Hematopoietic multipotent progenitor cell treated with erythropoietin and hydrocortisone succinate and interleukin-3 and kit ligand, for 6 days (in vitro differentiated cells): ENCODE data around the gene NRP2.

Experiments
- DNase-seq: peaks from one replicate; pipeline ENCODE4 v3.0.0-alpha.2; 2015

The NRP2 gene

DNA sequence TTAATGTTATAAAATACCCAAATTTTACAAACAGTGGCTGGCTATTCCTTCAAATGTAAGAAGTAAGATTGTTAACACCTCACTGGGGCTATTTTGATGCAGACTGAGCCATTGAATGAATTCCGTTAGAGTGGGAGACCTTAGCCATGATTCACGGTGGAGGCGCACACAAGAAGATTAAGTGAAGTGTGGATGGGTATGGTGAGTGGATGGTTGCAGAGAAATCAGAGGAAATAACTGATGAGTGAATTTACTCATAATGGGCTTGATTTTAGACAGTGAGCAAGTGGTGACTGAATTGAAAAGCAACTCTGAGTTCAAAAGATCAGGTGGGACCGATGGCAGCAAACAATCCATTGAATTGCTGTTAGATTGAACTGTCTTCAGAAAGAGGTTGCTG lies 75.0 kb downstream of the NRP2 start:
- DNase-seq, result no peak

DNA sequence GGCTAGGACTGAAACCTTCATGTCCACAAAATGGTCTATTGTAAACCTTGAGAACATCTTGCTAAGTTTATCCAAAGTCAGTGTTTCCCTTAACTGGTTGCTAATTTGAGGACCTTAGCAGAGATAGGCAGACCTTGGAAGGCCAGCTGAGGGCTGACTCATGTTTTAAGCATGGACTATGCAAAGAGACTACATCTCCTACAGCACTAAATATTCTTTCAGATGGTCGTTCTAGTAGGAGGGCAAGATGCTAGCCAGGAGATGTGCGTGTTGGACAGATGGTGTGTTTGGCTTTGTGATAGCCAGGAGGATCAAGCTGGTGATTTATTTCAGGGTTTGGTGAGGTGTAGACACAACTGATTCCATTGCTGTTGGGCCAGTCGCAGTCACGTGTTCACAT lies 75.8 kb downstream of the NRP2 start:
- DNase-seq, result no peak

DNA sequence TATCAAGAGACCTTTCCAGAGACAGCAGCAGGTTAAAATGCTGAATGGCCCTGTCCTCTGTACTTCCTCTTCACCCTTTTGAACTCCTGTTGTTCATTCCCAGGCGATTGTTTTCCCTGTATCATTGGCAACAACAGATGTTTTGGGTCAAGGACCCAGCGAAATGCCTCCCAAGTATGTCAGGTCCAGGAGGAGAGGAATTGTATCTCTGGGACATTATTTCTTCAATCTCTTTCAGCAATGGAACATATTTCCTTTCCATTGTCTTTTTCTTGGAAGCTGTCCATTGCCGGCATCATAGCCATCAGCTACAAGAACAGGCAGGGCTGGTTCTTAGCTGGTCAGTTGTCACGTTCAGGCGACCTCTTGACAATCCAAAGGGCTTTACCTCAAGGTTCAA lies 76.2 kb downstream of the NRP2 start:
- DNase-seq, result no peak

DNA sequence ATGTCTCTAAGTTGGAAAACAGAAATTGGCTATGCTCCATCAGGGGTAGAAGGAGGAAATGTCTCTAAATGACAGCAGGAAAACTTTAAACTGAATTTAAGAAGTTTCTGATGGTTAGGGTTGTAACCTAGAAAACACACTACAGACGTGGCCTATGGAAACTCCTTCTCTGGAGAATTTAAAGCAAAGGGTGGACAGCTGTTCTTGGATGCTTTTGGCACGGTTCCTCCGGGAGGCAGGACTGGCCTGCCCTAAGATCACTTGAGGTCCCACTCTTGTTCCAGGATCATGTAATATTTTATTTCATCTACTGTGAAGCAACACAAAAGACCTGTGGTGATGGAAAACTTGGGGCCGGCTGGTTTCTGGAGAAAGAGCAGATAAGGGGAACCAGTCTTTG lies 77.0 kb downstream of the NRP2 start:
- DNase-seq, result no peak

DNA sequence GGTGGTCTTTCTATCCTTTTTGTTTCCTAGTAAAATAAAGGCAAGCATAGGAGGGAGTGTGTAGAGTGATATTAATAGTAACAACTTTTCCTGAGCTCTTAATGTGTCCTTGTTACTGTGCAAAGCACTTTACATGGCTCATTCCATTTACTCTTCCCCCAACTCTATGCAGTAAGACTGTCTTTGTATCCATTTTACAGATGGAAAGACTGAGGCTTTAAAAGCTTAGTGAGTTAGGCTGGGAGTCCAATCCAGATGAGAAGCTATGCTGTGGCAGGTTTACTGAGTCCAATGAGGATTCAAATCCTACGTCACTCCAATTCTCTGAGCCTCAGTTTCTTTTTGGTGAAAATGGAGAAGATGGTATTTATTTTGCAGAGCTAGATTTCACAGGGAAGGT lies 77.4 kb downstream of the NRP2 start:
- no peak for DNase-seq

DNA sequence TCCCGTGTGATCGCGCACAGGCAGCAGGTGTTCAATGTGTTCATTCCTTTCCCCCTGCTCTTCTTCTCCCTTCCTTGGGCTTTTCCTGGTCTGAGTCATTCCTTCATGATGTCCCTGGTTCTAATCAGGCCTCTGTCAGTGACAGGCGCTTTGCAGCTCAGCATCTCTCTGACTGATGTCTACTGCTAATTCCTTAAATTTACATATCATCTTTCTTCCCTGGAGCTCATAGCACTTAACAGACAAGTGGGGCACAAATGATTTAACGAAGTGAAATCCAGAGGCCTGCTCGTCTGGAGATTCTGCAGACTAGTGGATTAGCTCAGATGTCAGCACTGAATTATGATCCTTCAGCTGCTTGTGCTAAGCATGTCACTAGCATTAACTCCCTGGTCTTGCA lies 77.9 kb downstream of the NRP2 start:
- no peak for DNase-seq

DNA sequence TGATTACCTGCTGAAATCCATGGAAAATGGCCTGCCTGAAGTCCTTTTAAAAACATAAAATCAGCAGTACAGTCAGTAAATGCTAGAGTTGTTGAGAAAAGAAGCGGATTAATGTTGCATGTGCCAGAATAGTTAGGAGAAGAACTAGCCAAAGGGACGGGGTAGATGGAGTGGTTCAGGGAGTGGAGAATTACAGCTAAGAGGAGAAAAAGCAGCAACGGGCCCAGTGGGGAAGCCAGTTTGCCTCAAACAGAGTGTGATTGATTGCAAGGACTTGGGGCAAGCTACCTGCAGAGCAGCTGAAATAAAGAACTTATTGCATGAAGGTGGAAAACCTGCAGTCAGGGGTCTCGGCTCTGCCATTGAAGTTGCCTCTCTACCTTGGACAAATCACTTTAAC lies 79.1 kb downstream of the NRP2 start:
- DNase-seq, result no peak

DNA sequence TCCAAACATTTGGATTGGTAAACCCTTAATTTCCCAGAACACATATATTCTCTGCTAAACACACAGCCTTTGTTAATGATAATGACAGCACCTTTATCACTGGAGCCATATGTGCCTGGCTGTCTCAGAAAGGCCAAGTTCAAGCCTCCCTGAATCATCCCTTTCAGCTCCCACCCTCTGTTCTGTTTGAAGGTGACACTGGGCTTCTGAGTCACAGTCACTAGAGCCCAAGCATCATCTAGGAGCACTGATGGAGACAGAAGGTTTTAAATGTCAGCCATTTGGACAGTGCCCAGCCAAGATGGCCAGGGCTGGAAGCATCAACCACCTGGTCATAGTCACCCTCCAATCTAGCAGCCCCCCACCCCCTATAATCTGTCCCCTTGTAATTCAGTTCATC lies 80.6 kb downstream of the NRP2 start:
- DNase-seq, result peak; percentile 26

DNA sequence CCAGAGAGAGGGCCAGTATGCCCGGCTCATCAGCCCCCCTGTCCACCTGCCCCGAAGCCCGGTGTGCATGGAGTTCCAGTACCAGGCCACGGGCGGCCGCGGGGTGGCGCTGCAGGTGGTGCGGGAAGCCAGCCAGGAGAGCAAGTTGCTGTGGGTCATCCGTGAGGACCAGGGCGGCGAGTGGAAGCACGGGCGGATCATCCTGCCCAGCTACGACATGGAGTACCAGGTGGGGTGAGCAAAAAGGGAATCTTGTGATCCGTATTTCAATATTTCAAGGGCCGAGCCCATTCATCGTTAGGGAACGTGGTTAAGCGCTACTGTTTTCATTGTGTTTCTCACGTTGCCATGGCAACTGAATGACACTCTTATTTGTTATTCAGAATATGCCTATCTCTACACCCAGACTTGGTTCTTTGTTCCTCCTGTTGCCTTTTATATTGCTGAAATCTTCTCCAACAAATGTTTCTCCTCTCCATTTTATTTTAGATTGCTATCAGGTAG lies 81.5 kb downstream of the NRP2 start:
- DNase-seq, result peak; percentile 84

DNA sequence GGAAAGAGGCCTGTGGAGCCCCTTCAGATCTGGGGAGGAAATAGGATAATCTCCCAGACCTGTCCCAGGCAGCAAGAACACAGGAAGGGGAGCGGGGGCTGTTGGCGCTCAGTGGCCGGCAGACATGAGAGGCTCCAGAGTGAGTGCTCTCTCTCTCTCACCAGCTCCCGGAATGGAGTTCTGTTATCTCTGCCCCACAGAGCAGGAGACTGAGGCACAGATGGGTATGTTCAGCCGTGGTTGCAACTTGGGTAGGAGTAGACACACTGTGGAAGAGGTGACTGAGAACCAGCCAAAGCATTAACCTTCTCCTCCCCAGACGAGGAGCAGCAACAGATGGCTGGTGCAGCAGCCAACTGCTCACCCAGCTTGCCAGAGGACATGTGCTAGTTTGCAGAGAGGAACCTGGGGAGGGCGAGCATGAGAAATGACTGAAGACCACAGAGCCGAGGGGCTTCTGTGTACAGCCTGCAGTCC lies 82.0 kb downstream of the NRP2 start:
- peak; percentile 40 for DNase-seq

DNA sequence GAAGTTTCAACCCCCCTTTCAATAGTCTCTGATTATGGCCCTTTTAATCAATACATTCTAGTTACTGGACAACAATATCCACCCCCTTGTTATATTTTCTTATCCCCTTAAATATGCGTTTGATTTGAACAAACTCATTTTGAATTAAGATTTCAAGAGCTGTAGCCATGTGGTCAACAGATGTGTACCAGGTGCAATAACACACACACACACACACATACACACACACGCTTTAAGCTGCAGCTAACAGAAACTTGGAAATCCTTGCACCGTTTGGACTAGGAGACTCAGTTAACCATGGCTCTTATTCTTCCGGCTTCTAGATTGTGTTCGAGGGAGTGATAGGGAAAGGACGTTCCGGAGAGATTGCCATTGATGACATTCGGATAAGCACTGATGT lies 82.8 kb downstream of the NRP2 start:
- no peak for DNase-seq

DNA sequence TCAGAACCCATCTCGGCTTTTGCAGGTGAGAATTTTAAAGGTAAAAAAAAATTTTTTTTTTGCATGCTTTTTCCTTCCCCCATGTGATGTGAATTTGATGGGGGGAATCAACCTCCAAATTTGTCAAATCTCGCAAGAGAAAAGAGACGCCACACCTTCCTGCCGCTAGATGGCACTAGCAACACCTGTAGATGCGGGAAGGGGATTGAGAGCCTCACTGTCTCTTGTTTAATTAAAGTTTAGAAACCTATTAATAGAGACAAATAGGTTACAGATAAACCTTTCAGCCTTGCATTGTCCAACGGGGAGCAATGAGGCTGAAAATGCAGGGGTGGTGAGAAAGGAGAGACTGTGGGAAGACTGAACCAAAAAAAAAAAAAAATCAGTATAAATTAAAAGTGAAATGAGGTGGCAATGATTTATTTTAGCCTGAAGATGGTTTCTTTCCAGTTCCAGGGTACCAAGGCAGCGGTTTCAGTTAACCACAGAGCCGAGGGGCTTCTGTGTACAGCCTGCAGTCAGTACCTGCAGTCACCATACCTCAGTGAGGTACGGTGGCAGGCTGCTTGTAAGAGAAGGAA lies 84.6 kb downstream of the NRP2 start:
- DNase-seq, result peak; percentile 82

DNA sequence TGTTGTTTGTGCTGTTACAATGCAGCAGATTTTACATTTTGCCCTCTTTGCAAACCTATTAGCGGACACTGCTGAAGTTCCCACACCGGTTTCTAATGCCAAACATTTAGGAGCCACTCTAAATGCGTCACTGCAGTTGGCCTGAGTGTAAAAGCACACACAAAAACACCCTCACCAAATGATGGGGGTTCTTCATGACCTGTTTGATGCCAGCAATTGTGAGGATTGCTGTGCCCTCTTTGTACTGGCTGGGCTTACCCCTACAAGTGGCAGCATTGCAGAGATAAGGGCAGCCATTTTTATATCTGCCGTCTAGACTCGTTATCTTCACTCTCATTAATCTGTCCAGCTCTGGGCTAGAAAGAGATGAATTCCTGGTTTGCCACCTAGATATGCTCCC lies 85.3 kb downstream of the NRP2 start:
- DNase-seq, result peak; percentile 15

DNA sequence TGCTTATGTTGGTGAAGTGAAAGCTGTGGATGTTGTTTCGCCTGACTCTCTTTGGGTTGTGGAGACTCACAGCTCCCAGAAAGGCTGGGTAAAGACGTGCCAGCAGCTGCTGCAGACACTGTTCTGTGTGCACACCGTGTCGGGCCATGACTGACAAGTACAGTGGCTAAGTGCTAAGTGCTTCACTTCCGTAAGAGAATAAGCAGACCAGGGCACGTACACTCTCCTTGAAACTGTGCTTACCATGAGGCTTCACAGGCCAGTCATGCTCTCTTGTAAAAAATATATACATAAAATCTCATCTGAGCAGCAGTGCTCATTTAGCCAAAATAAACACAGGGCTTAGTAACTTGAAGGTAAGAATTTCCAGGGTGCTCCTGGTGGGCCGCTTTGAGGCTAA lies 86.0 kb downstream of the NRP2 start:
- no peak for DNase-seq

DNA sequence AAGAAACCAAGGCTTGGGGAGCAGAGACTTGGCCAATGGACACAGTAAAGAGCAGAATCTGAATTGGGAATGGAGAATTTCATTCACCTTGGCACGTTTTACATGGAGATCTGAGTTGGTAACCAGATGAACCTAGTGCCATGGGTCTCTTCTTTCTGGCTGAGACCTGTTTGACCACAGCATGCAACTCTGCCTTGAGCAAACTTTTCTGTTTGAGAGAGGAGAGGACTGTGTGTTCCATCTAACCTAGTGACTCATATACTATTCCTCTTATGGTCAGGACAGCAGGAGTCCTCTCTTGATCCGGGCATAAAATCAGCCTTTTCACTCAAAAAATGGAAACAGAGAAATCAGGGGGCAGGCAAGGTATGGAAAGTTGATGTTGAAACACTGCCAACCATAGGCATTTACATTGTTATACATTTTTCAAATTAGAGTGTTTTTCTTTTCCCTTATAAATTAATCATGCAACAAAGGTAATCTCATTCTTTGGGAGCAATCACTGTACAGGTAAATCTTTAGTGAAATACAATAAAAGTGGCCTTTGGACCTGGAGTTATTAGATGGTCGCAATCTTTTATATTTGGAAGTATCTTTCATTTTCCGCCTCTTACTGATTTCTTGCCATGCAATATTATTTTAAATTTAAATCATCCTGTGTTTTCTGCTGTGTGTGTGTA lies 86.7 kb downstream of the NRP2 start:
- no peak for DNase-seq

DNA sequence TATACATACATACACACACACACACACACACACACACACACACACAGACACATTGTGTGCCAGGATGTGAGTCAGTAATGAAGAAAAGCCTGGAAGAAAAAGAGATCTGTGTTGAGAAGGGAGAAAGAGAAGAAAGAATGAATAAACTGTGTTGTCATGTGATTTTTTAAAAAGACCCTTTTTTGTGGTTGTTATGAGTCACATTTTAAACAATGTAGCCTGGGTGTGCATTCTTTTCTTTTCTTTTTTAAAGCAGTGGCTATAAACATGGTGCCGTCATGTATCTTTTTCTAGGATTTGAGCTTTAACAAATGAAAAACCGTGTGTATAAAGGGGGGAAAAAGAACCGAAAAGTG lies 87.2 kb downstream of the NRP2 start:
- no peak for DNase-seq

DNA sequence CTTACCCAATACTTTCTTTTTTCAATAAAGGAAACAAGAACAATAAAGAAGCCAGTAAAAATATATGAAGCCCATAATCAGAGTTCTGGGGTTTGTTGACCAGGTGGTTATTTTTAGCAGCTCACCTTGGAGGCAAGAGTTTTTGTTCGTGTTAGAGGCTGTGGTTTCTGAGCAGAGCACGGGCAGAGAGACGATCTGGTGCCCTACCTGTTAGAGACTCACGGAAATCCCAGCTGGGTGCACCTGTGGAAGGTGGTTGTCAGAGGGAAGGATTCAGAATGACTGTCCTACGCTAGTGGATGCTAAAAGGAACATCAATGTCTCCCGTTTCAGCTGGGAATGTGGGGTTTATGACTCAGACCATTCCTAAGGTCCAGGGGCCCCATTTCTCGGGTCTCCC lies 87.6 kb downstream of the NRP2 start:
- DNase-seq, result no peak

DNA sequence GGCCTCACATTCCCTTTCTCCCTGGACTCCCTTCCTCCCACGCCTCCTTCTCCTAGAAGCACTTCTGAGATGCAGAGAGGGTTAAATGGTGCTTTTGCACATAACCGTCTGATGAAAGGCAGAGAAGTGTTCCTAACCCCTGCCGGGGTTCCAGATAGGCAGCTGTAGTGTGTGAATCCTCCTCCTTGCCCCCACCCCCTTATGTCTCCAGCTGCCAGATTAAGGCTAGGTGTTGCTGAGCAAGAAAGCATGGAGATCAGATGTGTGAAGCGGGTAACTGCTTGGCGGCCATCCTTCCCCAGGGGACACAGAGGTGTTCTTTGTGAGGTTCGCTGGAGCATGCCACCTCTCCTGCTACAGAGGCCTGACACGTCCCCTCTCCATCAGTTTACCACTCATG lies 88.3 kb downstream of the NRP2 start:
- DNase-seq, result no peak

DNA sequence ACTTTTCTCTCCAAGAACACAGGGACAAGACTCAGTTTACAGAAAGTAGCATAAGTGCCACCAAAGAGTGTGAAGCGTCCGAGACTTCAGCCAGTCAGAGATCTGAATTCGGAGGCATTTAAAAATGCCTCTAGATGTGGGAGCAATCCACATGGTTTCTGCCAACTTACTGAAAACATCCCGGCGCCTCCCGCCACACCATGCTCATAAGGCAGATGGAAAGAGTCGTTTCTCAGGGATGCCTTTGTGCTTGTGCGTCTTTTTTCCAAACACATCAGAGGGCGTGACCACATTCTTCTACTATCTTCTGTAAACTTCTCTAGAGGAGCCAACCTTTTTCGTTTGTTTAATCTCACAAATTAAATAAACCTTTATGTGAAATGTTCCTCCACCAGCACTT lies 88.7 kb downstream of the NRP2 start:
- no peak for DNase-seq

DNA sequence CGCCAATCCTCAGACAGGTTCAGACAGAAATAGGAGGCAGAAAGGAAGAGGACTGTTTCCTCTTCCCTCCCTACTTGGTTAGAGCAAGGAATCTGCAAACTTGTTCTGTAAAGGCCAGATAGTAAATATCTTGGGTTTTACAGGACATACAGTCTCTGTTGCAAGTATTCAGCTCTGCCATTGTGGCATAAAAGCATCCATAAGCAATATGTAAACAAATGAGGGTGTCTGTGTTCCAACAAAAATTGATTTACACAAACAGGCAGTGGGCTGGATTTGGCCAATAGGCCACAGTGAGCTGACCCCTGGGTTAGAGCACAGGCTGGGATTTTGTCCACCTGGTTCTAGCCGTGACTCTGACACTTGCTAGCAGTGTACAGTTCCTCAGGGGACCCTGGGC lies 89.4 kb downstream of the NRP2 start:
- no peak for DNase-seq

DNA sequence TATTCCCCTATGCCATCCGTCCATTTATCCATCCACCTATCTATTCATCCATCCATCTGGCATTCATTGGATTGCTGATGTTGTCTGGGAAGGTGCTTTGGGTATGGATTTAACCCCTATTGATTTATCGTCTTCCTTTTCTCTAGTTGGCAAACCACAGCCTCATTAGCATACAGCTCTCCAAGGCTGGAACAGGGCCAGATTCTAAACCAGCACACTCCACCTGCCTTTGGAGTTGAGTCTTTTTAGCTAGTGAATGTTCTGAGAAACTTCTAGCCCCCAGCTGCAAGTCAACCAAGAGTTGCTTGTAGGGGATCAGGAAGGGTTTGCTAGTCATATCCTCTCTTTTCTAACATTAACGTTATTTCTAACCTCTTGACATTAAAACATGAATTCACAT lies 90.7 kb downstream of the NRP2 start:
- peak; percentile 35 for DNase-seq

DNA sequence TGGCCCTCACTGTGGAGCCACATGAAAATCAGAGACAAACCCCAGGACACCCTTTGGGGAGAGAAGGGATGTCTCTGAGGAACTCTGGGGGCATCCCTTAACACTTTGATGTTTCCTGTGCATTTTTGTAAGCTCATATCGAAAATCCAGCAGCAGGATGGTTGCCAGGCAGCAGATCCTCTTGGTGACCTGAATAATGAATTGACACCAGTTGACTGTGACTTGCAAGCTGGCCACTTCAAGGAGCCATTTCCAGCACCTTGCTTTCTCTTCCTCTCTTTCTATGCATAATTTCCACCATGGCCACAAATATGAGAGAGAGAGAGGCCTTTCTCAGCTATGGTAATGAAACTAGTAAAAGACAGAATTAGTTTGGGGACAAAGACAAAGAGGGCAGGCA lies 91.7 kb downstream of the NRP2 start:
- DNase-seq, result no peak

DNA sequence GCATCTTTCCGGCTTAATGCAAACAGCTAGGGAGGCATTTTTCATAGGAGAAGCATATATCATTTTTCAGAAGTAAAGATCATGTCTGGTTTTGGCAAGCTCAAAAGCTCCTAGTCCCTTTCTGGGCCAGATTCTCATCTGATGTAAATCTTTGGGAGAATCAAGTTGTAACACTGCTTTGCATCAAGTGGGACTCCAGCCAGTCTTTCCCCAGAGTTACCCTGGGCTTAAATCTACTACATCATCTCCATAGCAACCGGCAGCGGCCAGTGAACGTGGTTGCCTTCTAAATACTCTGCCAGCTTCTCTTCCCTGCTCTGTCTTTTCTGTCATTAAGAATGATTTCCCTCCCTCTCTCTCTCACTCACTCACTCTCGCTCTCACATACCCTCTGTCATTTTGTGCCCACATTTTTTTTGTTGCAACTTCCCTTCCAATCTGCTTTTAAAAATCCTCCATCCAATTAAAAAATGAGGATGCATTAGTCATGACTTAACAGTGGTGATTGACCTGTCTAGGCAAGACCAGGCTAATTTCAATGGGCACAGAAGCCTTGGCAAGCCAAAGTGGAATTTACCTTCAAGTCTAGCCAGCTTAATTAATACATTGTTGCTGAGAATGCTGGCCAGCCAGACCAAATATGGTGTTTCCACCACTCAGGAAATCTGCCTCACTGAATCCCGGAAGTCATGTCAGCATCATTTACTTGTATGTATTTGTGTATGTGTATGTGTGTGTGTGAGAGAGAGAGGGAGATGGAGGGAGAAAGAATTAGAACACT lies 93.0 kb downstream of the NRP2 start:
- no peak for DNase-seq

DNA sequence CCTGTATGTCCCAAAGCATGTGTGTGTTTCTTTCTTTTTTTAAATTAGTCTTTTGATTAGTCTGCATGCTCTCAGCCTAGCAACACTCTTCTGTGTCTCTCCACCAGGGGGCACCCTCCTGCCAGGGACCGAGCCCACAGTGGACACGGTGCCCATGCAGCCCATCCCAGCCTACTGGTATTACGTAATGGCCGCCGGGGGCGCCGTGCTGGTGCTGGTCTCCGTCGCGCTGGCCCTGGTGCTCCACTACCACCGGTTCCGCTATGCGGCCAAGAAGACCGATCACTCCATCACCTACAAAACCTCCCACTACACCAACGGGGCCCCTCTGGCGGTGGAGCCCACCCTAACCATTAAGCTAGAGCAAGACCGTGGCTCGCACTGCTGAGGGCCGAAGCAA lies 93.8 kb downstream of the NRP2 start:
- peak; percentile 79 for DNase-seq
